ENCODE results near the gene EMILIN1.

GRCh38 chr2:27087823-27088410, 9.5 kb downstream of the EMILIN1 start:
- TF ChIP-seq MAX (IDR thresholded peaks at IDR 0.05; ENCODE audit: insufficient read depth, insufficient read length) (no peak), POLR2A (IDR thresholded peaks at IDR 0.05; ENCODE audit: low read depth, low read length) (no peak), GATA2 (IDR thresholded peaks at IDR 0.05; ENCODE audit: insufficient read depth, insufficient read length, low read depth, low read length) (no peak), CTCF (IDR thresholded peaks at IDR 0.05; ENCODE audit: extremely low read depth in 1 of 2, insufficient read depth in 1 of 2, low read depth in 1 of 2, low read length in 2 of 2) (no peak)

Data from endothelial cell of umbilical vein (primary cell).